Cardiac fibroblast (primary cell): ENCODE results near the gene UROS.

Experiments used
- DNase-seq, 2 donors: peaks; one replicate each; pipeline versions ENCODE4 v3.0.0 to v3.0.0-alpha.2; 2010; ENCODE audit warnings: low read depth in 2 of 2
- H3K4me3 ChIP-seq, 2 donors: replicated peaks in 1 of 2; 1 replicate in 1 of 2; 2 replicates in 1 of 2; pipeline ENCODE4 v1.5.1; 2011; ENCODE audit warnings: low read depth in 2 of 2, low read length in 2 of 2, mild to moderate bottlenecking in 2 of 2, moderate library complexity in 1 of 2
- CTCF ChIP-seq: IDR thresholded peaks from one replicate; pipeline ENCODE4 v1.5.1; 2011; ENCODE audit warnings: low read depth, mild to moderate bottlenecking, low read length, inconsistent platforms

Gene UROS

GRCh38 chr10:125838802-125839575 is 15.9 kb upstream of the UROS start:
- no peak for DNase-seq
- no peak for TF ChIP-seq CTCF
- H3K4me3 ChIP-seq: no peak overlapping the region

- DNase-seq: no peak
- no peak for TF ChIP-seq CTCF
- H3K4me3 ChIP-seq: no peak overlapping the region
Observed at GRCh38 chr10:125836746-125837145, 13.7 kb upstream of the UROS start.

GRCh38 chr10:125828311-125828710 is 5.3 kb upstream of the UROS start:
- no peak overlapping the region for H3K4me3 ChIP-seq
- TF ChIP-seq CTCF: no peak
- DNase-seq: no peak

GRCh38 chr10:125827133-125827532 is 4.1 kb upstream of the UROS start:
- TF ChIP-seq CTCF: no peak
- no peak overlapping the region for H3K4me3 ChIP-seq
- no peak for DNase-seq

GRCh38 chr10:125824736-125825135 is 1.7 kb upstream of the UROS start:
- TF ChIP-seq CTCF: no peak
- H3K4me3 ChIP-seq: peak overlapping the region in 1 of 2 donors; percentile 96
- peak in 1 of 2 donors; percentile 39 for DNase-seq

GRCh38 chr10:125823663-125824251 is 699 bp upstream of the UROS start:
- H3K4me3 ChIP-seq: peak overlapping the region; percentile 85 to 96
- peak; percentile 4 to 12 for DNase-seq
- TF ChIP-seq CTCF: no peak

- H3K4me3 ChIP-seq: no peak overlapping the region
- no peak for DNase-seq
- TF ChIP-seq CTCF: no peak
Observed at GRCh38 chr10:125820701-125821100, 2.4 kb downstream of the UROS start.
